DND-41 (cell line): ENCODE data around the gene MYO1D.

Source experiments
- ATAC-seq: fragments of 200-7000 bp; cut with Tn5 transposase; 3 replicates; pipeline ENCODE4 v1.9.1; 2021; ENCODE audit warnings: low read depth; ENCODE audit not compliant: insufficient read depth
- DNase-seq: peaks from one replicate; pipeline ENCODE4 v3.0.0-alpha.2; 2020
- H2AFZ ChIP-seq: 2 replicates; pipeline ENCODE4 v1.6.0; 2012; ENCODE audit warnings: low read depth, low read length
- H3K27ac ChIP-seq: 2 replicates; pipeline ENCODE4 v1.5.1; 2012; ENCODE audit warnings: low read length, inconsistent platforms
- H3K27me3 ChIP-seq: fragments of 200-600 bp; sonication (generic); 2 replicates; pipeline ENCODE4 v1.6.0; 2012; ENCODE audit warnings: low read length, mild to moderate bottlenecking, inconsistent platforms; ENCODE audit not compliant: insufficient read depth, poor library complexity
- H3K36me3 ChIP-seq: 2 replicates; pipeline ENCODE4 v1.5.1; 2012; ENCODE audit warnings: low read length, inconsistent platforms; ENCODE audit not compliant: insufficient read depth
- H3K4me1 ChIP-seq: 2 replicates; pipeline ENCODE4 v1.5.1; 2012; ENCODE audit warnings: mild to moderate bottlenecking, low read length; ENCODE audit not compliant: insufficient read depth
- H3K4me2 ChIP-seq: 2 replicates; pipeline ENCODE4 v1.6.0; 2012; ENCODE audit warnings: mild to moderate bottlenecking, moderate library complexity, low read length, inconsistent platforms; ENCODE audit not compliant: insufficient read depth
- H3K4me3 ChIP-seq, 2 experiments: fragments of 200-600 bp in 1 of 2; shearing (Covaris generic) in 1 of 2; 2 replicates each; pipeline ENCODE4 v1.5.1; 2012 to 2016; ENCODE audit warnings: inconsistent platforms in 2 of 2, low read length in 2 of 2, mild to moderate bottlenecking in 2 of 2, low read depth in 1 of 2, moderate library complexity in 1 of 2
- H3K79me2 ChIP-seq: 2 replicates; pipeline ENCODE4 v1.6.0; 2012; ENCODE audit warnings: low read length, inconsistent platforms; ENCODE audit not compliant: insufficient read depth
- H3K9ac ChIP-seq: 2 replicates; pipeline ENCODE4 v1.6.0; 2012; ENCODE audit warnings: low read depth, mild to moderate bottlenecking, inconsistent platforms, low read length, moderate library complexity
- H3K9me3 ChIP-seq: 2 replicates; pipeline ENCODE4 v1.5.1; 2012; ENCODE audit warnings: low read length, moderate library complexity, mild to moderate bottlenecking, inconsistent platforms; ENCODE audit not compliant: insufficient read depth, severe bottlenecking
- H4K20me1 ChIP-seq: 2 replicates; pipeline ENCODE4 v1.6.0; 2012; ENCODE audit warnings: low read length; ENCODE audit not compliant: insufficient read depth
- CTCF ChIP-seq: IDR thresholded peaks from 2 replicates; pipeline ENCODE4 v1.5.1; 2012; ENCODE audit warnings: borderline replicate concordance, low read length, moderate library complexity, mild to moderate bottlenecking; ENCODE audit not compliant: poor library complexity, severe bottlenecking; ENCODE audit errors: extremely low read depth
- EZH2 ChIP-seq: IDR thresholded peaks from 3 replicates; pipeline ENCODE4 v1.6.1; 2012; ENCODE audit warnings: borderline replicate concordance, low read depth, mild to moderate bottlenecking, moderate library complexity, low read length, inconsistent platforms; ENCODE audit not compliant: severe bottlenecking

MYO1D gene

GRCh38 chr17:32445074-32445415 lies 431.9 kb downstream of the MYO1D start:
- Histone ChIP-seq H3K27ac (peak overlapping the region; percentile 60), H3K27me3 (peaks cover 3% of the 10 kb centered on the region), H3K9me3 (no peaks in the 10 kb centered on the region), H3K9ac (peak overlapping the region; percentile 84), H2AFZ (peak overlapping the region; percentile 79), H3K36me3 (peaks cover 48% of the 10 kb centered on the region), H3K4me2 (peak overlapping the region; percentile 92), H3K79me2 (peaks cover 60% of the 10 kb centered on the region), H3K4me3 (peak overlapping the region; percentile 40 to 70; a peak in 3 of 4 replicates), H4K20me1 (peaks cover 23% of the 10 kb centered on the region; the same call in 1 of the 2 replicates), H3K4me1 (peaks cover 32% of the 10 kb centered on the region)
- ATAC-seq (peak; percentile 12; the same call in 2 of the 3 replicates), DNase-seq (peak; percentile 36)
- TF ChIP-seq EZH2, result no peak
- TF ChIP-seq CTCF, result no peak

GRCh38 chr17:32444301-32445073 lies 432.4 kb downstream of the MYO1D start, which contains the start of gene PSMD11:
PSMD11 (plus strand) TSS chr17:32444510; CDS start chr17:32444524, 14 bp downstream.
- Histone ChIP-seq H4K20me1 (peaks cover 23% of the 10 kb centered on the region; the same call in 1 of the 2 replicates), H3K4me3 (peak within 1 kb of the TSS; percentile 40 to 70; a peak in 3 of 4 replicates), H2AFZ (peak within 1 kb of the TSS; percentile 82), H3K79me2 (peaks cover 54% of the 10 kb centered on the region), H3K27me3 (peaks cover 3% of the 10 kb centered on the region), H3K4me2 (peak within 1 kb of the TSS; percentile 92), H3K36me3 (peaks cover 42% of the 10 kb centered on the region), H3K9ac (peak within 1 kb of the TSS; percentile 84), H3K9me3 (no peaks in the 10 kb centered on the region), H3K4me1 (peaks cover 32% of the 10 kb centered on the region), H3K27ac (peak within 1 kb of the TSS; percentile 60)
- TF ChIP-seq EZH2 (no peak), CTCF (no peak)
- DNase-seq (peak; percentile 98), ATAC-seq (peak; percentile 96)

- peak overlapping the region; percentile 36; the same call in 1 of the 2 replicates for H3K9ac ChIP-seq
- H3K27ac ChIP-seq, result no peak overlapping the region
- peaks cover 36% of the 10 kb centered on the region for H3K36me3 ChIP-seq
- ATAC-seq (no peak), DNase-seq (no peak)
- peaks cover 3% of the 10 kb centered on the region for H3K27me3 ChIP-seq
- no peaks in the 10 kb centered on the region for H3K9me3 ChIP-seq
- peak overlapping the region in 1 of 2 experiments; percentile 56; a peak in 2 of 4 replicates for H3K4me3 ChIP-seq
- H2AFZ ChIP-seq, result peak overlapping the region; percentile 82
- peaks cover 23% of the 10 kb centered on the region; the same call in 1 of the 2 replicates for H4K20me1 ChIP-seq
- TF ChIP-seq CTCF (peak; percentile 91), EZH2 (no peak)
- peaks cover 32% of the 10 kb centered on the region for H3K4me1 ChIP-seq
- H3K4me2 ChIP-seq, result peak overlapping the region; percentile 75
- H3K79me2 ChIP-seq, result peaks cover 48% of the 10 kb centered on the region
Observed at GRCh38 chr17:32443827-32444300, 433.1 kb downstream of the MYO1D start.
